ENCODE data around the gene SIPA1L3. TPM values are rescaled to one million over a fixed set of nuclear protein-coding genes. Genes with fewer than 3 reads are reported as not detected.

Gene SIPA1L3
- total and polyA plus RNA-seq, 2 of the 13 experiments (the other 11 are each of a cell fraction or from before 2014, with no cell fraction given): 5.5 to 7.7 TPM

DNA sequence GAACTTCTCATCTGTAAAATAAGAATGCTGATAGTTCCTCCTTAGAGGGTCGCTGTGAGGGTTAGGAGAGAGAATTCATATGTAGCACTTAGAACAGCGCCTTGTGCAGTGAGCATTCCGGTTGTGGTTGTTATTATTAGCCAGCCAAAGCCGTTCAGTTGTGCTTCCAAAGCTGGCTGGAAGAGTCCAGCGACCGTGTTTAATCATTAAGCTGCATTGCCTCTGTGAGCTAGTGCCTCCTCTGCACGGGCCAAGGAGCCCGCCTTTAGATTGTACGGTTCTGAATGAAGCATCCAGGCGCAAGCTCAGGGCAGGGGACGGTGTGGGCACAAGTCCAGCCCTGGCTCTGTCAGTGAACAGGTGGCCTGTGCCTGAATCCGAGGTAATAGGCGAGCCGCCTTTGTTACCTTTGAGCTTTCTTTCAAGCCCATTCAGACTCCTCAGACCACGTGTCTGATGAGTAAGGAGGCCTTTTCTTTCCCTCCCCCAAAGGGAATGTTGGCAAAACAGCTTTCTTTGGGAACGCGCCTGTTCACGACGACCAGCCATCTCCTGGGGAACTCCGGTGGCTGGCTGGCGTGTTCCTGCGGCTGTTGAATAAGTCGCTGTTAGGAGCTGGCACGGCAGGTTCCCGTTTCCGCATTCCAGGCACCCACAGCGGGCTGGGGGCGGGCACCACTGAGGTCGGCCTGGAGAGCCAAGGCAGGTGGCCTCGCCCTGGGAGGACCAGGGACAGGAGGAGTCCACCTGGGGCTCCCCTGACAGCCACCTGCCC, 25.1 kb downstream of the SIPA1L3 start (continued):
- TF ChIP-seq ZNF768 (CRISPR knock-in tag; IDR thresholded peaks at IDR 0.05): peak; percentile 39; the same call in 1 of the 2 replicates
- TF ChIP-seq ZNF761 (CRISPR knock-in tag; conservative IDR thresholded peaks at IDR 0.05): peak; percentile 24; the same call in 1 of the 2 replicates
- no peak for TF ChIP-seq MED8 (CRISPR knock-in tag; IDR thresholded peaks at IDR 0.05; ENCODE audit: insufficient replicate concordance)
- TF ChIP-seq SMAD1 (CRISPR knock-in tag; IDR thresholded peaks at IDR 0.05; ENCODE audit: borderline replicate concordance, low read depth): 0 out of 2 replicates have a peak, but pooled peaks have one; percentile 29
- 0 out of 4 replicates have a peak, but pooled peaks of 1 of the 2 experiments have one; percentile 24 for TF ChIP-seq KLF16 (CRISPR knock-in tag; IDR thresholded peaks at IDR 0.05)
- no peak for TF ChIP-seq PCBP2 (optimal IDR thresholded peaks at IDR 0.05; ENCODE audit: low read depth, low read length, poor library complexity, severe bottlenecking)
- 0 out of 2 replicates have a peak, but pooled peaks have one; percentile 33 for TF ChIP-seq KLF11 (CRISPR knock-in tag; IDR thresholded peaks at IDR 0.05)
- TF ChIP-seq ZNF441 (CRISPR knock-in tag; IDR thresholded peaks at IDR 0.05; ENCODE audit: borderline replicate concordance): peak; percentile 19; the same call in 1 of the 2 replicates
- TF ChIP-seq RFX5 (IDR thresholded peaks at IDR 0.05; ENCODE audit: low read depth, low read length): no peak
- no peak for TF ChIP-seq SALL2 (CRISPR knock-in tag; IDR thresholded peaks at IDR 0.05)
- peak; percentile 53; the same call in 1 of the 2 replicates for TF ChIP-seq CBFB (CRISPR knock-in tag; IDR thresholded peaks at IDR 0.05)
- peak; percentile 99 for TF ChIP-seq ELF1 (CRISPR knock-in tag; IDR thresholded peaks at IDR 0.05)
- no peak for TF ChIP-seq JUN (CRISPR knock-in tag; IDR thresholded peaks at IDR 0.05)
- TF ChIP-seq SMAD9 (CRISPR knock-in tag; IDR thresholded peaks at IDR 0.05): no peak
- TF ChIP-seq ZNF737 (CRISPR knock-in tag; IDR thresholded peaks at IDR 0.05; ENCODE audit: borderline replicate concordance): no peak; the same call in 1 of the 2 replicates
- no peak for TF ChIP-seq TOPORS (CRISPR knock-in tag; IDR thresholded peaks at IDR 0.05)
- peak; percentile 34; the same call in 1 of the 2 replicates for TF ChIP-seq EED (CRISPR knock-in tag; IDR thresholded peaks at IDR 0.05)
- no peak for TF ChIP-seq ZNF652 (CRISPR knock-in tag; IDR thresholded peaks at IDR 0.05; ENCODE audit: borderline replicate concordance, low read depth)
- TF ChIP-seq HMGA1 (CRISPR knock-in tag; conservative IDR thresholded peaks at IDR 0.05): no peak
- TF ChIP-seq, protein P1, sequence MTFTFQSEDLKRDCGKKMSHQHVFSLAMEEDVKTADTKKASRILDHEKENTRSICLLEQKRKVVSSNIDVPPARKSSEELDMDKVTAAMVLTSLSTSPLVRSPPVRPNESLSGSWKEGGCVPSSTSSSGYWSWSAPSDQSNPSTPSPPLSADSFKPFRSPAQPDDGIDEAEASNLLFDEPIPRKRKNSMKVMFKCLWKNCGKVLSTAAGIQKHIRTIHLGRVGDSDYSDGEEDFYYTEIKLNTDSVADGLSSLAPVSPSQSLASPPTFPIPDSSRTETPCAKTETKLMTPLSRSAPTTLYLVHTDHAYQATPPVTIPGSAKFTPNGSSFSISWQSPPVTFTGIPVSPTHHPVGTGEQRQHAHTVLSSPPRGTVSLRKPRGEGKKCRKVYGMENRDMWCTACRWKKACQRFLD (CRISPR knock-in tag; IDR thresholded peaks at IDR 0.05; ENCODE audit: borderline replicate concordance): no peak
- TF ChIP-seq SP1 (IDR thresholded peaks at IDR 0.05): no peak
- TF ChIP-seq SP1 (CRISPR knock-in tag; IDR thresholded peaks at IDR 0.05): no peak
- TF ChIP-seq CBX1 (IDR thresholded peaks at IDR 0.05; ENCODE audit: low read depth): peak; percentile 35
- TF ChIP-seq, protein P2, sequence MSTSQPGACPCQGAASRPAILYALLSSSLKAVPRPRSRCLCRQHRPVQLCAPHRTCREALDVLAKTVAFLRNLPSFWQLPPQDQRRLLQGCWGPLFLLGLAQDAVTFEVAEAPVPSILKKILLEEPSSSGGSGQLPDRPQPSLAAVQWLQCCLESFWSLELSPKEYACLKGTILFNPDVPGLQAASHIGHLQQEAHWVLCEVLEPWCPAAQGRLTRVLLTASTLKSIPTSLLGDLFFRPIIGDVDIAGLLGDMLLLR (CRISPR knock-in tag; IDR thresholded peaks at IDR 0.05): no peak; the same call in 1 of the 2 replicates
- TF ChIP-seq, protein P3, sequence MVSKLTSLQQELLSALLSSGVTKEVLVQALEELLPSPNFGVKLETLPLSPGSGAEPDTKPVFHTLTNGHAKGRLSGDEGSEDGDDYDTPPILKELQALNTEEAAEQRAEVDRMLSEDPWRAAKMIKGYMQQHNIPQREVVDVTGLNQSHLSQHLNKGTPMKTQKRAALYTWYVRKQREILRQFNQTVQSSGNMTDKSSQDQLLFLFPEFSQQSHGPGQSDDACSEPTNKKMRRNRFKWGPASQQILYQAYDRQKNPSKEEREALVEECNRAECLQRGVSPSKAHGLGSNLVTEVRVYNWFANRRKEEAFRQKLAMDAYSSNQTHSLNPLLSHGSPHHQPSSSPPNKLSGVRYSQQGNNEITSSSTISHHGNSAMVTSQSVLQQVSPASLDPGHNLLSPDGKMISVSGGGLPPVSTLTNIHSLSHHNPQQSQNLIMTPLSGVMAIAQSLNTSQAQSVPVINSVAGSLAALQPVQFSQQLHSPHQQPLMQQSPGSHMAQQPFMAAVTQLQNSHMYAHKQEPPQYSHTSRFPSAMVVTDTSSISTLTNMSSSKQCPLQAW (CRISPR knock-in tag; IDR thresholded peaks at IDR 0.05): peak; percentile 97
- no peak for TF ChIP-seq ZNF484 (CRISPR knock-in tag; IDR thresholded peaks at IDR 0.05; ENCODE audit: borderline replicate concordance, low read depth)
- TF ChIP-seq, protein P4, sequence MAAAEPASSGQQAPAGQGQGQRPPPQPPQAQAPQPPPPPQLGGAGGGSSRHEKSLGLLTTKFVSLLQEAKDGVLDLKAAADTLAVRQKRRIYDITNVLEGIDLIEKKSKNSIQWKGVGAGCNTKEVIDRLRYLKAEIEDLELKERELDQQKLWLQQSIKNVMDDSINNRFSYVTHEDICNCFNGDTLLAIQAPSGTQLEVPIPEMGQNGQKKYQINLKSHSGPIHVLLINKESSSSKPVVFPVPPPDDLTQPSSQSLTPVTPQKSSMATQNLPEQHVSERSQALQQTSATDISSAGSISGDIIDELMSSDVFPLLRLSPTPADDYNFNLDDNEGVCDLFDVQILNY (CRISPR knock-in tag; conservative IDR thresholded peaks at IDR 0.05): no peak
- peak; percentile 8; the same call in 1 of the 2 replicates for TF ChIP-seq ETV5 (CRISPR knock-in tag; IDR thresholded peaks at IDR 0.05; ENCODE audit: borderline replicate concordance)
